ENCODE data around the gene ARHGEF4. TPM values are rescaled to one million over a fixed set of nuclear protein-coding genes. Genes with fewer than 3 reads are reported as not detected.

The ARHGEF4 gene
- polyA plus RNA-seq, 1 donor (not counting 4 experiments of a cell fraction or from before 2014, with no cell fraction given) = 22.6 TPM

DNA sequence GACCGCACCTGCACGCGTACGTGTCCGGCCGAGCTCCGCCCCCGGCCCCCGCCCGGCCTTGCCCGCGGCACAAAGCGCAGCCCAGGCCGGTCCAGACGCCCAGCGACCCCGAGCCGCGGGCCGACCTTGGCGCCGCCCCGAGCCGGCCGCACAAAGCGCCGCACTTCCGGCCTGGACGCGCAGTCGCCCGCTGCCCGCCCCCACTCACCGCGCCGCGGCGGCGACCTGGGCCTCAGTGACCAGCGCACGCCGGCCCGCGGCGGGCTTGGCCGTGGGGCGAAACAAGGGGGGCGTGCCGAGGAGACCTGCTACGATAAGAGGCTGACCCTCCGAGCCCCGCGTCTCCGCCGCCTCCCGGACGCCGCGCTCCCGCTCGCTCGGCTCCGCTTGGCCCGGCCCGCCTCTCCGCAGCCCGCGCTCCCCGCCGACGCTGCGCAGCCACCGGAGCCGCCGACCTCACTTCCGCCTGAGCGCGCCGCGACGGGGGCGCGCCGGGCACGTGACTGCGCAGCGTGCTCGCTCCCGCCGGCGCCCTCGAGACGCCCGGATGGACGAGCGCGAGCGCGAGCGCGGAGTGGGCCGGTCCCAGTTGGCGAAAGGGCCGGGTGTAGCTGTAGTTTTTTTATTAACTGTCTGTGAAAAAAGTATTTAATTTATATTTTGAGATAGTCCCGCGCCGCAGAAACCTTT is 256.4 kb downstream of the ARHGEF4 start, which contains the start of gene FAM168B:
TSS of gene FAM168B (minus strand) at position 455 of the 690 bp plus-strand sequence. CDS start 10,814 bp downstream, outside the sequence.
- Histone ChIP-seq H3K9me1 (ENCODE audit: control insufficient read depth, extremely low read depth, insufficient read depth, low read length) (no peaks in the 10 kb centered on the region), H3K27me3 (ENCODE audit: control insufficient read depth, extremely low read depth, insufficient read depth, low read length) (no peaks in the 10 kb centered on the region), H3K79me2 (ENCODE audit: control insufficient read depth, insufficient read depth, low read length) (peaks cover 50% of the 10 kb centered on the region), H3K9ac (ENCODE audit: control insufficient read depth, extremely low read depth, insufficient read depth, low read length) (peak within 1 kb of the TSS; percentile 93), H2AFZ (ENCODE audit: control insufficient read depth, low read length) (peak within 1 kb of the TSS; percentile 79), H3K27ac (ENCODE audit: control insufficient read depth, insufficient read depth, low read length) (peak within 1 kb of the TSS; percentile 88), H3K36me3 (ENCODE audit: control insufficient read depth in 2 of 2, extremely low read depth in 1 of 2, insufficient read depth in 2 of 2, low read length in 2 of 2) (peaks cover 0 to 2% of the 10 kb centered on the region in 2 experiments), H3K4me1 (ENCODE audit: control insufficient read depth, extremely low read depth, insufficient read depth, low read length) (peaks cover 13% of the 10 kb centered on the region), H3K4me2 (ENCODE audit: control insufficient read depth, extremely low read depth, insufficient read depth, low read depth, low read length) (peak within 1 kb of the TSS; percentile 98), H4K20me1 (ENCODE audit: control insufficient read depth, extremely low read depth, insufficient read depth, low read length) (no peaks in the 10 kb centered on the region), H3K4me3 (ENCODE audit: control insufficient read depth in 2 of 3, extremely low read depth in 1 of 3, insufficient read depth in 2 of 3, low read depth in 1 of 3, low read length in 3 of 3) (peak within 1 kb of the TSS; percentile 67 to 99 (median 92)), H3K9me3 (ENCODE audit: control insufficient read depth, low read depth, low read length) (no peaks in the 10 kb centered on the region)
- TF ChIP-seq EZH2 (IDR thresholded peaks at IDR 0.05; ENCODE audit: low read length) = no peak
- TF ChIP-seq, protein P1, sequence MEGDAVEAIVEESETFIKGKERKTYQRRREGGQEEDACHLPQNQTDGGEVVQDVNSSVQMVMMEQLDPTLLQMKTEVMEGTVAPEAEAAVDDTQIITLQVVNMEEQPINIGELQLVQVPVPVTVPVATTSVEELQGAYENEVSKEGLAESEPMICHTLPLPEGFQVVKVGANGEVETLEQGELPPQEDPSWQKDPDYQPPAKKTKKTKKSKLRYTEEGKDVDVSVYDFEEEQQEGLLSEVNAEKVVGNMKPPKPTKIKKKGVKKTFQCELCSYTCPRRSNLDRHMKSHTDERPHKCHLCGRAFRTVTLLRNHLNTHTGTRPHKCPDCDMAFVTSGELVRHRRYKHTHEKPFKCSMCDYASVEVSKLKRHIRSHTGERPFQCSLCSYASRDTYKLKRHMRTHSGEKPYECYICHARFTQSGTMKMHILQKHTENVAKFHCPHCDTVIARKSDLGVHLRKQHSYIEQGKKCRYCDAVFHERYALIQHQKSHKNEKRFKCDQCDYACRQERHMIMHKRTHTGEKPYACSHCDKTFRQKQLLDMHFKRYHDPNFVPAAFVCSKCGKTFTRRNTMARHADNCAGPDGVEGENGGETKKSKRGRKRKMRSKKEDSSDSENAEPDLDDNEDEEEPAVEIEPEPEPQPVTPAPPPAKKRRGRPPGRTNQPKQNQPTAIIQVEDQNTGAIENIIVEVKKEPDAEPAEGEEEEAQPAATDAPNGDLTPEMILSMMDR (optimal IDR thresholded peaks at IDR 0.05 in 1 of 3, IDR thresholded peaks at IDR 0.05 in 1 of 3, conservative IDR thresholded peaks at IDR 0.05 in 1 of 3; ENCODE audit: extremely low read depth in 1 of 3, insufficient read depth in 2 of 3, low read length in 3 of 3) = no peak
- DNase-seq (ENCODE audit: low read depth, low spot score) (no peak), FAIRE-seq (no peak)
- dilution Hi-C loops (cut with MboI; ENCODE audit: extremely low pct_ligation_motif_present, low sequenced_read_pairs) = no loop called here

DNA sequence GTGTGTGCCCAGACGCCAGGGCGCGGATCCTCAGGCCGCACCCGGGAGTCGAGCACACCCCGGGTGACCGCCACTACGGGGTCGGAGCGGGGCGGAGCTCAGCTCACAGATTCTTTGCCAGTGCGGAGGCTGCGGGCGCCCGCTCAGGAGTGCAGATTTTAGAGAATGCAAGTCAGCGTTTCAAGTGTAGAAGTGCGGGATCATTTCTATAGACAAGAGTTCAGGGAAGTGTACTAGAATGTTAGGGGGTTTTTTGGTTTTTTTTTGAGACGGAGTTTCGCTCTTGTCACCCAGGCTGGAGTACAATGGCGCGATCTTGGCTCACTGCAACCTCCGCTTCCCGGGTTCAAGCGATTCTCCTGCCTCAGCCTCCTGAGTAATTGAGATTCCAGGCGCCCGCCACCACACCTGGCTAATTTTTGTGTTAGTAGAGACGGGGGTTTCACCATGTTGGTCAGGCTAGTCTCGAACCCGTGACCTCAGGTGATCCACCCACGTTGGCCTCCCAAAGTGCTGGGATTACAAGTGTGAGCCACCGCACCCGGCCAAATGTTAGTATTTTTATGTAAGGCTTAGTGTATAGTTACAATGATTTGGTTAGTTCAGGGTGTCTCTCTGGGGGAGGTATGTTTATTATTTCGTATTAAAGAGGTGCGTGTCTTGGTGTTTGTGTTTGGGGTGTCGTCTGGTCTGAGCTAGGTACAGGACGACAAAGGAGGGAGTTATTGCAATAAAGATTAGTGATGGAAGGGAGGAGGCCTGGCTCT is 257.2 kb downstream of the ARHGEF4 start:
- TF ChIP-seq, protein P1 (optimal IDR thresholded peaks at IDR 0.05 in 1 of 3, IDR thresholded peaks at IDR 0.05 in 1 of 3, conservative IDR thresholded peaks at IDR 0.05 in 1 of 3; ENCODE audit: extremely low read depth in 1 of 3, insufficient read depth in 2 of 3, low read length in 3 of 3) = no peak
- TF ChIP-seq EZH2 (IDR thresholded peaks at IDR 0.05; ENCODE audit: low read length) = no peak
- Histone ChIP-seq H3K9me1 (ENCODE audit: control insufficient read depth, extremely low read depth, insufficient read depth, low read length) (no peaks in the 10 kb centered on the region), H2AFZ (ENCODE audit: control insufficient read depth, low read length) (peak overlapping the region; percentile 79), H3K4me2 (ENCODE audit: control insufficient read depth, extremely low read depth, insufficient read depth, low read depth, low read length) (peak overlapping the region; percentile 79), H3K9ac (ENCODE audit: control insufficient read depth, extremely low read depth, insufficient read depth, low read length) (peak overlapping the region; percentile 93), H3K27me3 (ENCODE audit: control insufficient read depth, extremely low read depth, insufficient read depth, low read length) (no peaks in the 10 kb centered on the region), H3K79me2 (ENCODE audit: control insufficient read depth, insufficient read depth, low read length) (peaks cover 43% of the 10 kb centered on the region), H3K9me3 (ENCODE audit: control insufficient read depth, low read depth, low read length) (no peaks in the 10 kb centered on the region), H4K20me1 (ENCODE audit: control insufficient read depth, extremely low read depth, insufficient read depth, low read length) (no peaks in the 10 kb centered on the region), H3K36me3 (ENCODE audit: control insufficient read depth in 2 of 2, extremely low read depth in 1 of 2, insufficient read depth in 2 of 2, low read length in 2 of 2) (peaks cover 0 to 2% of the 10 kb centered on the region in 2 experiments), H3K4me3 (ENCODE audit: control insufficient read depth in 2 of 3, extremely low read depth in 1 of 3, insufficient read depth in 2 of 3, low read depth in 1 of 3, low read length in 3 of 3) (peak overlapping the region; percentile 56 to 99 (median 92)), H3K4me1 (ENCODE audit: control insufficient read depth, extremely low read depth, insufficient read depth, low read length) (peaks cover 13% of the 10 kb centered on the region), H3K27ac (ENCODE audit: control insufficient read depth, insufficient read depth, low read length) (peak overlapping the region; percentile 88)
- DNase-seq (ENCODE audit: low read depth, low spot score) (no peak), FAIRE-seq (no peak)
- dilution Hi-C loops (cut with MboI; ENCODE audit: extremely low pct_ligation_motif_present, low sequenced_read_pairs) = no loop called here

Measured in keratinocyte (primary cell).